ENCODE data around the gene STK10. TPM values are rescaled to one million over a fixed set of nuclear protein-coding genes. Genes with fewer than 3 reads are reported as not detected.
"Not testable (repeated sequence)": the region's sequence is repeated elsewhere in the genome, so short reads cannot be mapped to it uniquely, and the experiment has no call there.

Gene STK10
- total and polyA plus RNA-seq, 3 donors from 2014 or later, result 48.8 to 148 (median 142) TPM

GRCh38 chr5:172200476-172200875 is 12.5 kb upstream of the STK10 start:
- no peak overlapping the region for H3K4me3 ChIP-seq
- no peaks in the 10 kb centered on the region for H3K27me3 ChIP-seq
- intact Hi-C loops (cut with DNase I; ENCODE audit: low total_unique reads), result no loop called here
- H3K9me3 ChIP-seq, result no peaks in the 10 kb centered on the region
- no peak overlapping the region for H3K27ac ChIP-seq
- no peak for DNase-seq
- H3K36me3 ChIP-seq (ENCODE audit: low read depth, missing control alignments), result no peaks in the 10 kb centered on the region
- TF ChIP-seq, protein P1, sequence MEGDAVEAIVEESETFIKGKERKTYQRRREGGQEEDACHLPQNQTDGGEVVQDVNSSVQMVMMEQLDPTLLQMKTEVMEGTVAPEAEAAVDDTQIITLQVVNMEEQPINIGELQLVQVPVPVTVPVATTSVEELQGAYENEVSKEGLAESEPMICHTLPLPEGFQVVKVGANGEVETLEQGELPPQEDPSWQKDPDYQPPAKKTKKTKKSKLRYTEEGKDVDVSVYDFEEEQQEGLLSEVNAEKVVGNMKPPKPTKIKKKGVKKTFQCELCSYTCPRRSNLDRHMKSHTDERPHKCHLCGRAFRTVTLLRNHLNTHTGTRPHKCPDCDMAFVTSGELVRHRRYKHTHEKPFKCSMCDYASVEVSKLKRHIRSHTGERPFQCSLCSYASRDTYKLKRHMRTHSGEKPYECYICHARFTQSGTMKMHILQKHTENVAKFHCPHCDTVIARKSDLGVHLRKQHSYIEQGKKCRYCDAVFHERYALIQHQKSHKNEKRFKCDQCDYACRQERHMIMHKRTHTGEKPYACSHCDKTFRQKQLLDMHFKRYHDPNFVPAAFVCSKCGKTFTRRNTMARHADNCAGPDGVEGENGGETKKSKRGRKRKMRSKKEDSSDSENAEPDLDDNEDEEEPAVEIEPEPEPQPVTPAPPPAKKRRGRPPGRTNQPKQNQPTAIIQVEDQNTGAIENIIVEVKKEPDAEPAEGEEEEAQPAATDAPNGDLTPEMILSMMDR (IDR thresholded peaks at IDR 0.05), result no peak
- TF ChIP-seq POLR2A (IDR thresholded peaks at IDR 0.05), result no peak
- no peaks in the 10 kb centered on the region for H3K4me1 ChIP-seq
- 82 to 84% methylated on average over 6 of the region's 6 CpGs for WGBS, 2 donors

DNA sequence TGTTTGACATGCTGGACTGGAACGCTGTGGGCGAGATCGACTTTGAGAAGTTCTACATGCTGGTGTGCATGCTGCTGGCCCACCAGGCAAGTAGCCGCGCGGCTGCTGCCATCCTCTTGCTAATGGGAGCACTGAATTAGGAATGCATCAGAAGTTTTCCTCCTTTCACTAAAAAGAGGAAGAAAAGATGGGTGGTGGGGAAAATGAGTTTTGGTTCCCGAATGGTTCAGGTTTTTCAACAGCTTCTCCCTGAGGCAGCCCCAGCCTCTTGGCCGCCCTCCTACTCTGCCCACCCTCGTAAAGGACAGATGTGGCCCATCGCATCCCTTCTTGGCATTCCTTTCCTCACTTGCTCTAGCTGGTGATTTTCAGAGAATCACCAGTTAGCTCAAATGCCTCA is 11.4 kb upstream of the STK10 start:
- TF ChIP-seq, protein P1 (IDR thresholded peaks at IDR 0.05), result no peak
- TF ChIP-seq POLR2A (IDR thresholded peaks at IDR 0.05), result no peak

DNA sequence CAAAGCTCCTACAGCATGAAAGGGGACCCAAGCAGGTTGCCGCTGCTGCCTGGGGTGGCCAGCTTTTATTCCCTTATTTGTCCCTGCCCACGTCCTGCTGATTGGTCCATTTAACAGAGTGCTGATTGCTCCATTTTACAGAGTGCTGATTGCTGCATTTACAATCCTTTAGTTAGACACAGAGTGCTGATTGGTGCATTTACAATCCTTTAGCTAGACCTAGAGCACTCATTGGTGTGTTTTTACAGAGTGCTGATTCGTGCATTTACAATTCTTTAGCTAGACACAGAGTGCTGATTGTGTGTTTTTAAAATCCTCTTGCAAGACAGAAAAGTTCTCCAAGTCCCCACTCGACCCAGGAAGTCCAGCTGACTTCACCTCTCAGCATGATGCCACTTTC is 9.8 kb upstream of the STK10 start:
- H3K27me3 ChIP-seq; DNase-seq; H3K36me3 ChIP-seq (ENCODE audit: low read depth, missing control alignments); H3K4me3 ChIP-seq; H3K27ac ChIP-seq; intact Hi-C loops (cut with DNase I; ENCODE audit: low total_unique reads); H3K4me1 ChIP-seq; H3K9me3 ChIP-seq: not testable (repeated sequence)
- WGBS, 2 donors, result 83 to 87% methylated on average over 4 of the region's 4 CpGs

More for the DNA sequence above, 11.4 kb upstream of the STK10 start:
- DNase-seq, result no peak
- Histone ChIP-seq H3K4me1 (no peaks in the 10 kb centered on the region), H3K36me3 (ENCODE audit: low read depth, missing control alignments) (no peaks in the 10 kb centered on the region), H3K27me3 (no peaks in the 10 kb centered on the region), H3K27ac (no peak overlapping the region), H3K4me3 (no peak overlapping the region), H3K9me3 (no peaks in the 10 kb centered on the region)
- WGBS, 2 donors, result 85 to 90% methylated on average over 10 of the region's 10 CpGs
- intact Hi-C loops (cut with DNase I; ENCODE audit: low total_unique reads), result no loop called here

DNA sequence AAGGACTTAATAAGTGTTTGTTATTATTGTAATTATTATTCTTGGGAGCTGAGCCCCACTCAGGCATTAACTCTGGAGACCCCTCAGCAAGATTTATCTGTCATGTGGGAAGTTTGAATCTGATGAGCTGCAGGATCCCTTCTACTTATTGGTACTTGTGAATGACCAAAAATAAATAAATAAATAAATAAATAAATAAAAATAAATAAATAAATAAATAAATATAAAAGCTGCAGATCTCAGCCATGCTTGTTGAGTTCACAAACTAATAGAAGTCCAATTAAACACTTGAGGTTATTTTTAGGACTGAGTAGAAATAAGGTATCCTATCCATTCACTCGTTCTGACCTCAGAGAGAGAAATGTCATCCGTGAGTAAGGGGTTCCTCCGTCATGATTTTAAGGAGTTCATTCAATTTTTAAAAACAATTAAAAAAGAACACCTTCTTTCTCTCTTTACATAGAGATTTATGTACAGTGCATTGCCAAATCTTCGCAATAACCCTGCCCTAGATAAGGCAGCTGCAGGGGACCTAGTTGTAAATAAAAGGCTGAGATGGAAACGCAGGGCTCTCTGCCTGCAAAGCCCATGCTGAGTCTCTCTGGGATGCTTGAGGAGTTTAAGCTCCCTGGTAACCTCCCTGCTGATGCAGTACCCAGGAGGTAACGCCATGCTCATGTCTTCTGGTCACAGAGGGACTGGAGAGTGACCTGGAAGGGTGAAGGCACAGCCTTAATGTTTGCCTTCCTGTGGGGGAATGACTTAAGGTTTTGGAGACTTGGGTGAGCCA is 7.2 kb upstream of the STK10 start:
- H3K27me3 ChIP-seq, result no peaks in the 10 kb centered on the region
- no peak overlapping the region for H3K27ac ChIP-seq
- DNase-seq, result no peak
- H3K4me3 ChIP-seq, result no peak overlapping the region
- no peak for TF ChIP-seq POLR2A (IDR thresholded peaks at IDR 0.05)
- TF ChIP-seq, protein P1 (IDR thresholded peaks at IDR 0.05), result no peak
- WGBS, 2 donors, result 79 to 88% methylated on average over 6 of the region's 6 CpGs
- intact Hi-C loops (cut with DNase I; ENCODE audit: low total_unique reads), result no loop called here
- no peaks in the 10 kb centered on the region for H3K9me3 ChIP-seq
- no peaks in the 10 kb centered on the region for H3K36me3 ChIP-seq (ENCODE audit: low read depth, missing control alignments)
- H3K4me1 ChIP-seq, result no peaks in the 10 kb centered on the region

GRCh38 chr5:172193872-172194271 is 5.8 kb upstream of the STK10 start, which contains the start of gene EFCAB9:
Gene EFCAB9 (plus strand): TSS chr5:172194172. CDS start chr5:172194173, 1 bp downstream.
- Histone ChIP-seq H3K4me1 (no peaks in the 10 kb centered on the region), H3K4me3 (no peak within 1 kb of the TSS), H3K27me3 (no peaks in the 10 kb centered on the region), H3K36me3 (ENCODE audit: low read depth, missing control alignments) (no peaks in the 10 kb centered on the region), H3K27ac (no peak within 1 kb of the TSS), H3K9me3 (no peaks in the 10 kb centered on the region)
- TF ChIP-seq, protein P1 (IDR thresholded peaks at IDR 0.05), result no peak
- TF ChIP-seq POLR2A (IDR thresholded peaks at IDR 0.05), result no peak
- 79 to 81% methylated on average over 6 of the region's 6 CpGs for WGBS, 2 donors
- DNase-seq, result no peak
- intact Hi-C loops (cut with DNase I; ENCODE audit: low total_unique reads), result no loop called here
